Measurements from ENCODE around the gene CPSF4. TPM values are rescaled to one million over a fixed set of nuclear protein-coding genes. Genes with fewer than 3 reads are reported as not detected.
A peak's percentile ranks its signal among the peaks of the same experiment; 100 is the strongest.

CPSF4 gene
- total RNA-seq, 4 donors from 2014 or later, result 21.4 to 40.4 (median 26.1) TPM

DNA sequence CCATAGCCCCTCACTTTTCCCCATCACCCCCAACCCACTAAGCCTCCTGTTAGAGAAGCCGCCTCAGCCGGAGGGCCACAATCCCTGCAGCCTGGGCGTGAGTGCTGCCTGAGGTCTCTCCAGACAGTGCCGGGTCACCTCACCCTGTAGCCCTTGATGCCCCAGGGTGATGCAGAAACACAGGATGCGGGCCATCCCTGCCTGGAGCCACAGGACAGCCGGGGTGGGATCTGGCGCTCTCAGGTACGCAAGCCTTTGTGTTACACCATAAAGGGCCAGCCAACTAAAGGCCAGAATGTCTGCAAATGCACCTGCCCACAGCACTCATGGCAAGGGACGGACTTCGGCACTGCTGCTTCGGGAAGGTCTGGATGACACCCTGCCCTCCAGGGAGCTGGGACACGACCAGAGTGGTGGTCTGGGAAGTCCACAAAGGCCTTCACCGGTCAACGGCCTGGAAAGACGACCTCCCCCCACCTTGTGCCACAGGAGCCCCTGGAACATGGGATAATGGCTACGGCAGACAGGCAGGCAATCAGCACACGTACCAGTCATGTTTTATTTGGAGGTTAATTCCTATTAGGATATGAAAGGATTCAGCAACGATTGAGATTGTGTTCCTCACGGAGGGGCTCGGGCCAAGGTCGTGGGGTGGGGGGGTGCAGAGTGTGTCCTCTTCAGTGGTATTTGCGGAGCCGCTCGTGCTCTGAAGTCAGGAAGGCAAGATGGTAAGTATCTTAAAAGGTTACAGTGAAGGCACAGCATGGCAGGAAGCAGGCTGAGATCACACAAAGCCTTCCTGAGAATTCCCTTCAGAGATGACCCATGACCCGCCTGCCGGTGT is 19.1 kb downstream of the CPSF4 start:
- no peak for TF ChIP-seq POLR2A (IDR thresholded peaks at IDR 0.05)
- TF ChIP-seq, protein P1, sequence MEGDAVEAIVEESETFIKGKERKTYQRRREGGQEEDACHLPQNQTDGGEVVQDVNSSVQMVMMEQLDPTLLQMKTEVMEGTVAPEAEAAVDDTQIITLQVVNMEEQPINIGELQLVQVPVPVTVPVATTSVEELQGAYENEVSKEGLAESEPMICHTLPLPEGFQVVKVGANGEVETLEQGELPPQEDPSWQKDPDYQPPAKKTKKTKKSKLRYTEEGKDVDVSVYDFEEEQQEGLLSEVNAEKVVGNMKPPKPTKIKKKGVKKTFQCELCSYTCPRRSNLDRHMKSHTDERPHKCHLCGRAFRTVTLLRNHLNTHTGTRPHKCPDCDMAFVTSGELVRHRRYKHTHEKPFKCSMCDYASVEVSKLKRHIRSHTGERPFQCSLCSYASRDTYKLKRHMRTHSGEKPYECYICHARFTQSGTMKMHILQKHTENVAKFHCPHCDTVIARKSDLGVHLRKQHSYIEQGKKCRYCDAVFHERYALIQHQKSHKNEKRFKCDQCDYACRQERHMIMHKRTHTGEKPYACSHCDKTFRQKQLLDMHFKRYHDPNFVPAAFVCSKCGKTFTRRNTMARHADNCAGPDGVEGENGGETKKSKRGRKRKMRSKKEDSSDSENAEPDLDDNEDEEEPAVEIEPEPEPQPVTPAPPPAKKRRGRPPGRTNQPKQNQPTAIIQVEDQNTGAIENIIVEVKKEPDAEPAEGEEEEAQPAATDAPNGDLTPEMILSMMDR (IDR thresholded peaks at IDR 0.05 in 4 of 5, conservative IDR thresholded peaks at IDR 0.05 in 1 of 5), result no peak
- in situ Hi-C loops (cut with MboI; ENCODE audit: low sequenced_read_pairs in 4 of 4) (no loop called here), intact Hi-C loops (cut with DNase I; ENCODE audit: low total_unique reads) (no loop called here)
- Histone ChIP-seq H3K4me3 (no peak overlapping the region), H3K4me1 (peaks cover 12 to 21% of the 10 kb centered on the region in 2 donors), H3K27me3 (no peaks in the 10 kb centered on the region), H3K9me3 (no peaks in the 10 kb centered on the region), H3K27ac (no peak overlapping the region), H3K36me3 (peaks cover 2 to 62% of the 10 kb centered on the region in 2 donors)
- ATAC-seq (no peak), DNase-seq (no peak)

DNA sequence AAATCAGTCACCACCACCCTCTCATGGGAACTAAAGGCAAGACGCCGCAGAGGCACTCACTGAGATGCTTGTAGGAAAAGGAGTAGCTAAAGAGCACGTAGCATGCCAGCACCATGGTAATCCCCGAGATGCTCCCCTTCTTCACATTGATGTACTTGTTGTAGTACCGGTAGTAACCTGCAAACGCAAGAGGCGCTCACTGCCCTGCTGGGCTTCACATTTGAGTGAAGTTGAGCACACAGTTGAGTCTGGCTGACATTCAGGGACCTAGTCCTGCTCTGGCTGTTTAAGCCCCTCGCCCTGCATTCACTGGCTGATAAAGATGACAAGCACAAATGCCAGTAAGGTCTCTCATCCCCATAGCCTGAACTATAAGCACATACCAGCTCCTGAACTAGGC is 20.3 kb downstream of the CPSF4 start:
- Histone ChIP-seq H3K27ac (no peak overlapping the region), H3K4me3 (no peak overlapping the region), H3K36me3 (peaks cover 0 to 51% of the 10 kb centered on the region in 2 donors), H3K4me1 (peaks cover 21 to 28% of the 10 kb centered on the region in 2 donors), H3K9me3 (no peaks in the 10 kb centered on the region), H3K27me3 (no peaks in the 10 kb centered on the region)
- in situ Hi-C loops (cut with MboI; ENCODE audit: low sequenced_read_pairs in 4 of 4) (no loop called here), intact Hi-C loops (cut with DNase I; ENCODE audit: low total_unique reads) (no loop called here)
- TF ChIP-seq POLR2A (IDR thresholded peaks at IDR 0.05), result no peak
- TF ChIP-seq, protein P1 (IDR thresholded peaks at IDR 0.05 in 4 of 5, conservative IDR thresholded peaks at IDR 0.05 in 1 of 5), result peak in 1 of 5 experiments; percentile 26
- ATAC-seq, result no peak
- no peak for DNase-seq

DNA sequence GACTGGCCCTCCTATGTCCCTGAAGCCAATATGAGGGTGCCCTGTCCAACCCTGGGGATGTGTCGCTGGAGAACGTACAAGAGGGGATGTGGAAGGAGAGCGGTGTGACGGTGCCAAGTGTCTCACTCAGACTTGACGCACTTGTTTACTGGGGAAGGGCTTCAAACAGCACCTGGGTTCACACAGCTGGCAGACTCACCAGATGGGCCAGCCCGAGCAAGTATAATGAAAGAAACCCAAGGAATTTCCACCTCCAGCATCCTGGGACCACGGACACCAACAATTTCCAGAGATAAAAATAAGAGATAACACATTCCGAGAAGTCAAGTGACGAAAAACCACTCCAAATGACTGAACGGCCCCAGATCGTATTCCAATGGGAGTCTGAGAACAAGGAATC is 21.9 kb downstream of the CPSF4 start:
- Histone ChIP-seq H3K4me3 (no peak overlapping the region), H3K27me3 (no peaks in the 10 kb centered on the region), H3K9me3 (no peaks in the 10 kb centered on the region), H3K36me3 (peaks cover 0 to 37% of the 10 kb centered on the region in 2 donors), H3K4me1 (peaks cover 34 to 37% of the 10 kb centered on the region in 2 donors), H3K27ac (peak overlapping the region in 1 of 4 donors; percentile 8)
- no peak for ATAC-seq
- in situ Hi-C loops (cut with MboI; ENCODE audit: low sequenced_read_pairs in 4 of 4), result no loop called here
- DNase-seq, result no peak
- TF ChIP-seq, protein P1 (IDR thresholded peaks at IDR 0.05 in 4 of 5, conservative IDR thresholded peaks at IDR 0.05 in 1 of 5), result no peak
- TF ChIP-seq POLR2A (IDR thresholded peaks at IDR 0.05), result no peak
- intact Hi-C loops (cut with DNase I; ENCODE audit: low total_unique reads), result no loop called here

DNA sequence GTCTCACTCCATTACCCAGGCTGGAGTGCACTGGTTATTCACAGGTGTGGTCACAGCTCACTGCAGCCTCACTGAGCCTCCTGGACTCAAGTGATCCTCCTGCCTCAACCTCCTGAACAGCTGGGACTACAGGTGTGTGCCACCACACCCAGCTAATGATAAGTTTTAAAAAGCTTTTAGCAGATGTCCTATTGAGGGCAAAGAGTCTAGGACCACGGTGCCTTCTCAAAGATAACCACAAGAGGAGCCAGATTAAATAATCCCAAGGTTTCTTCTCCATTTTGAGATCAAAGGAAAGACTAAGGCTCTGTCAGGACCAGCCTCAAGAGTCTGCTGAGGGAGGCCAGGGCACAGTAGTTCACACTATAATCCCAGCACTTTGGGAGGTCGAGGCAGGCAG is 22.5 kb downstream of the CPSF4 start:
- peaks cover 34 to 37% of the 10 kb centered on the region in 2 donors for H3K4me1 ChIP-seq
- H3K4me3 ChIP-seq, result no peak overlapping the region
- in situ Hi-C loops (cut with MboI; ENCODE audit: low sequenced_read_pairs in 4 of 4), result no loop called here
- no peaks in the 10 kb centered on the region for H3K27me3 ChIP-seq
- DNase-seq (no peak), ATAC-seq (no peak)
- intact Hi-C loops (cut with DNase I; ENCODE audit: low total_unique reads), result no loop called here
- H3K27ac ChIP-seq, result peak overlapping the region in 1 of 4 donors; percentile 8
- peaks cover 0 to 37% of the 10 kb centered on the region in 2 donors for H3K36me3 ChIP-seq
- H3K9me3 ChIP-seq, result no peaks in the 10 kb centered on the region
- TF ChIP-seq, protein P1 (IDR thresholded peaks at IDR 0.05 in 4 of 5, conservative IDR thresholded peaks at IDR 0.05 in 1 of 5), result no peak
- TF ChIP-seq POLR2A (IDR thresholded peaks at IDR 0.05), result no peak

Data from gastrocnemius medialis (tissue), 4 donors.